Mesendoderm (in vitro differentiated cells): ENCODE data around the gene POMP.

Experiments
- DNase-seq: peaks from one replicate; pipeline ENCODE4 v3.0.0; 2013
- H2AK5ac ChIP-seq: 2 replicates; pipeline ENCODE4 v1.6.1; 2013; ENCODE audit warnings: low read length, inconsistent platforms
- H2BK120ac ChIP-seq: 2 replicates; pipeline ENCODE4 v1.6.1; 2013; ENCODE audit warnings: low read depth, mild to moderate bottlenecking, low read length, moderate library complexity, mixed read lengths
- H2BK15ac ChIP-seq: replicated peaks from 2 replicates; pipeline ENCODE4 v1.6.1; 2013; ENCODE audit warnings: low read depth, mild to moderate bottlenecking, moderate library complexity
- H2BK5ac ChIP-seq: 2 replicates; pipeline ENCODE4 v1.6.1; 2013; ENCODE audit warnings: low read length, inconsistent platforms
- H3K18ac ChIP-seq: 2 replicates; pipeline ENCODE4 v1.6.1; 2013; ENCODE audit warnings: mild to moderate bottlenecking, low read length, mixed read lengths
- H3K23ac ChIP-seq: one replicate; pipeline ENCODE4 v1.6.1; 2013; ENCODE audit warnings: low read length
- H3K27ac ChIP-seq: 2 replicates; pipeline ENCODE4 v1.5.1; 2013; ENCODE audit warnings: low read depth, mild to moderate bottlenecking, inconsistent platforms, low read length, moderate library complexity
- H3K27me3 ChIP-seq: 2 replicates; pipeline ENCODE4 v1.6.1; 2013; ENCODE audit warnings: low read length, control low read depth, mild to moderate bottlenecking, inconsistent platforms; ENCODE audit not compliant: insufficient read depth, poor library complexity
- H3K36me3 ChIP-seq: 2 replicates; pipeline ENCODE4 v1.6.1; 2013; ENCODE audit warnings: low read length, inconsistent platforms; ENCODE audit not compliant: control insufficient read depth, insufficient read depth
- H3K4ac ChIP-seq: one replicate; pipeline ENCODE4 v1.6.1; 2013; ENCODE audit warnings: low read depth, mild to moderate bottlenecking, low read length, moderate library complexity
- H3K4me1 ChIP-seq: 2 replicates; pipeline ENCODE4 v1.6.1; 2013; ENCODE audit warnings: low read depth, low read length, inconsistent platforms; ENCODE audit not compliant: control insufficient read depth
- H3K4me2 ChIP-seq: 2 replicates; pipeline ENCODE4 v1.6.1; 2013; ENCODE audit warnings: low read length
- H3K4me3 ChIP-seq: 2 replicates; pipeline ENCODE4 v1.5.1; 2013; ENCODE audit warnings: mild to moderate bottlenecking, low read length
- H3K56ac ChIP-seq: one replicate; pipeline ENCODE4 v1.6.1; 2013; ENCODE audit warnings: low read length
- H3K79me1 ChIP-seq: 2 replicates; pipeline ENCODE4 v1.6.1; 2013; ENCODE audit warnings: low read length, inconsistent platforms
- H3K79me2 ChIP-seq: 2 replicates; pipeline ENCODE4 v1.6.1; 2013; ENCODE audit warnings: mild to moderate bottlenecking, low read length; ENCODE audit not compliant: control insufficient read depth, insufficient read depth
- H3K9ac ChIP-seq: 2 replicates; pipeline ENCODE4 v1.6.1; 2013; ENCODE audit warnings: low read length, inconsistent platforms
- H4K5ac ChIP-seq: one replicate; pipeline ENCODE4 v1.6.1; 2013; ENCODE audit warnings: low read length
- H4K8ac ChIP-seq: one replicate; pipeline ENCODE4 v1.6.1; 2013; ENCODE audit warnings: low read depth, mild to moderate bottlenecking, control low read depth, low read length, moderate library complexity
- WGBS: extraction: QIAGEN DNeasy Blood & Tissue Kit; methylation state at CpG from one replicate; pipeline ENCODE4 v1.1.7; 2013; ENCODE audit warnings: low lambda C conversion rate, missing lambda C conversion rate; ENCODE audit not compliant: insufficient coverage; ENCODE audit errors: extremely low coverage; 5-methylcytosine and 5-hydroxymethylcytosine counted together

POMP gene

DNA sequence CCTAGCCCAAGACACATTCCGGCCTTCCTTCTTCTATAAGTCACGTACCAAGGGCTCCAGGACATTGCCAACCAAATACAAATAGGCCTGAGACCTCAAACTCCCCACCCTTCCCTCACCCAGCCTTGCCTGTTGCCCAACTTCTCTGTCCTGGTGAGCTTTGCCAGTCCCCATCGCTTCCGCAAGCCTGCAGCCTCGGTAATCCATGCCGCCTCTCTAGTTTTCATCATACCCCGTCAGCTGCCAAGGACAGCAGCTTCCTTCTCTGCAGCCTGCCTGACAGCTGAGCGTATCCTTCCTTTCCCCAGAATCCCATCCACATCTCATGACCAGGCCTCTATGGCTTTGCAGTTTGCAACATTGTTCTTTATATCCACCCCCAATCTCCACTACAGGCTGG, 36.6 kb upstream of the POMP start:
- Histone ChIP-seq H2BK5ac (no peak overlapping the region), H3K27me3 (no peaks in the 10 kb centered on the region), H4K8ac (no peak overlapping the region), H3K18ac (no peak overlapping the region), H3K9ac (no peak overlapping the region), H4K5ac (no peak overlapping the region), H2AK5ac (no peak overlapping the region), H3K4me3 (no peak overlapping the region), H3K27ac (no peak overlapping the region), H3K4ac (no peak overlapping the region), H3K4me2 (no peak overlapping the region), H2BK15ac (no peak overlapping the region), H3K36me3 (no peaks in the 10 kb centered on the region), H3K4me1 (peaks cover 2% of the 10 kb centered on the region), H3K23ac (no peak overlapping the region), H3K79me1 (no peaks in the 10 kb centered on the region), H2BK120ac (no peak overlapping the region), H3K56ac (no peak overlapping the region), H3K79me2 (no peaks in the 10 kb centered on the region)
- DNase-seq: no peak
- no CpG with 5 or more reads among the region's 8 CpGs for WGBS

DNA sequence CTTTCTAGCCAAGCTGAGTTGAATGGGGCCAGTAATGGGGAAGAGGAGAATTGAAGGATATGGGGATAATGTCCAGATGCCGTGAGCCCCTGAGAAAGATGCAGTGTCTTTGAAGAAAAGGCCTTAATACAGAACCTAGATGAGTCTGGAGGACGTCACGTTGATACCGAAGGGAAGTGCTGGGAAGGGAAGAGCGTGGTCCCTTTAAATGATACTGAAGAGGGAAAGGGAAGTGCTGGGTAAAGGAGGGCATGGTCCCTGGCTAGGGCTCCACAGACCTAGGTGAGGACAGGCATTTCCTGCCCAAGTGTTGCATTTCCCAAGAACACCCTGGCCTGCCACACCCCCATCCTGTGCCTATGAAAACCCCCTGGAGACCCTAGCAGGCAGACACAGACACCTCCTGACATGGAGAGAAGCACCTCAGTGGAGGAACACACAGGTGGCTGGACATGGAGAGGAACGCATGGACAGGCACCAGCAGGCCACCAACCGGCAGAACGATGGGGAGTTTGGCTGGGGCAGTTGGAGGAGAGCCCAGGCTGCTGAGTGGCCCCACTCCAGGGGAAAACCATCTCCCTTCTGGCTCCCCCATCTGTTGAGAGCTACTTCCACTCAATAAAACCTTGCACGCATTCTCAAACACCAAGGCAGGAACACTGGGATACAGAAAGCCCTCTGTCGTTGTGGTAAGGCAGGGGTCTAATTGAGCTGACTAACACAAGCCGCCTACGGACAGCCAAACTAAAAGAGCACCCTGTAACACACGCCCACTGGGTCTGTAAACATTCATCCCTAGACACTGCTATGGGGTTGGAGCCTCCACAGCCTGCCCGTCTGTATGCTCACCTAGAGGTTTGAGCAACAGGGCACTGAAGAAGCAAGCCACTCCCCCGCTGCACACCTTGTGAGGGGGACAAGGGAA, 34.9 kb upstream of the POMP start:
- Histone ChIP-seq H3K79me1 (no peaks in the 10 kb centered on the region), H3K4me2 (no peak overlapping the region), H3K4me1 (peaks cover 2% of the 10 kb centered on the region), H3K18ac (no peak overlapping the region), H2BK120ac (no peak overlapping the region), H3K79me2 (no peaks in the 10 kb centered on the region), H3K23ac (no peak overlapping the region), H4K5ac (no peak overlapping the region), H4K8ac (no peak overlapping the region), H3K36me3 (no peaks in the 10 kb centered on the region), H2AK5ac (no peak overlapping the region), H3K4me3 (no peak overlapping the region), H2BK15ac (no peak overlapping the region), H3K56ac (peak overlapping the region; percentile 17), H3K27ac (no peak overlapping the region), H3K9ac (no peak overlapping the region), H3K27me3 (no peaks in the 10 kb centered on the region), H2BK5ac (no peak overlapping the region), H3K4ac (no peak overlapping the region)
- DNase-seq: peak; percentile 34
- no CpG with 5 or more reads among the region's 15 CpGs for WGBS

DNA sequence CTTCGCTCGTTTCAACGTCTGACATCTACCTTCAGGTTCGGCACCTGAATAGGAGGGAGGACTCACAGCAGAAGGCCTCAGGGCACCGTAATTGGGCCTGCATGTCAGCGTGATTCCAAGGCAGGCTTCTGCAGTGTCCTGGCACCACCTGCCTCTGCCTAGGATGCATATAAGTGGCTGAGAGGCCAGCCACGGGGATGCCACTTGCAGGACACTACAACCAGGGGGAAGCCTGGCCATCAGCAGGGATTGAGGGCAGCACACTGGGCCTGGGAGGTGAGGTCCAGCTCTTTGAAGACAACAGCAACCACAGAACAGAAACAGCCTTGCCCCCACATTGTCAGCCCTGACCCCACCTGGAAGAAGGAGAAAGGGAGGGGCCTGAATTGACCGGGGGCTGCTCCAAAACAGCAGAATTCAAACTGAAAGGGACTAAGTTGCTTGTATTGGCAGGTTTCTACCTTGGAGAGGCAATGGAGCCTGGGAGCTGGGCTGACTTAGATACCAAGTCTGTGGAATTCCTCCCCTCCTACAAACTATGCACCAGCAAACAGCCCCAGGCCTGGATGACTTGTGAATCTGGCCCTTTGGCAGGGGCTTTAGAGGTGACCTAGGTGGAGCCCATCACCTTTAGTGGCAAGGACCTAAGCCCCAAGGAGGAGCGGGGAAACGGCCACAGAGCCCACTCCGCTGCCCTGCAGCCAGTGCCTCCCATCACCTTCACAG, 34.1 kb upstream of the POMP start:
- no CpG with 5 or more reads among the region's 11 CpGs for WGBS
- Histone ChIP-seq H3K4me2 (no peak overlapping the region), H3K4me3 (no peak overlapping the region), H2BK120ac (no peak overlapping the region), H3K4me1 (peaks cover 2% of the 10 kb centered on the region), H3K4ac (no peak overlapping the region), H2AK5ac (no peak overlapping the region), H3K79me1 (no peaks in the 10 kb centered on the region), H3K36me3 (no peaks in the 10 kb centered on the region), H2BK15ac (no peak overlapping the region), H3K27ac (no peak overlapping the region), H3K56ac (peak overlapping the region; percentile 30), H3K18ac (peak overlapping the region; percentile 15), H4K8ac (no peak overlapping the region), H3K79me2 (no peaks in the 10 kb centered on the region), H4K5ac (no peak overlapping the region), H3K9ac (no peak overlapping the region), H3K27me3 (no peaks in the 10 kb centered on the region), H3K23ac (no peak overlapping the region), H2BK5ac (no peak overlapping the region)
- DNase-seq: peak; percentile 69

DNA sequence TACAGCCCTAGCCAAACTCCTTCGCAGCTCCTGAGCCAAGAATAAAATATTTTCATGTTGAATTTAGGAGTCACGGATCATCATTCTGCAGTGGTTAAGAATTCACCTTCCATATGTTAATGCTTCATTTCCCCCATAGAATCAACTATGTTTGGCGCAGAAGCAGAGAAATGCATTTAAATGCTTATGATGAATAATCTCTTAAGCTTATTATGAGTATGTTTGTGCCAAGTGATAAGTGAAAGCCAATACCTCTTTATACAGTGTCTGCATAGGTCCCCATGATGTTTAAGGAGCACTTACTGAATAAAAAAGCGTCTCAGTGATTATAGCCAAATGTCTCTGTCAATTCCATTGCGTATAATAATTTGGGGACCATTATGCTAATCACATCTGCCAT, 32.7 kb upstream of the POMP start:
- no peaks in the 10 kb centered on the region for H3K79me1 ChIP-seq
- no peak overlapping the region for H3K23ac ChIP-seq
- H3K4me2 ChIP-seq: no peak overlapping the region
- H3K27me3 ChIP-seq: no peaks in the 10 kb centered on the region
- H4K8ac ChIP-seq: no peak overlapping the region
- peaks cover 2% of the 10 kb centered on the region for H3K4me1 ChIP-seq
- H2AK5ac ChIP-seq: no peak overlapping the region
- H3K79me2 ChIP-seq: no peaks in the 10 kb centered on the region
- H2BK120ac ChIP-seq: no peak overlapping the region
- DNase-seq: no peak
- H3K4ac ChIP-seq: no peak overlapping the region
- no peak overlapping the region for H3K27ac ChIP-seq
- H3K56ac ChIP-seq: no peak overlapping the region
- no peak overlapping the region for H3K18ac ChIP-seq
- H3K9ac ChIP-seq: no peak overlapping the region
- H4K5ac ChIP-seq: no peak overlapping the region
- no peaks in the 10 kb centered on the region for H3K36me3 ChIP-seq
- H2BK5ac ChIP-seq: no peak overlapping the region
- H2BK15ac ChIP-seq: no peak overlapping the region
- WGBS: no CpG with 5 or more reads among the region's 5 CpGs
- no peak overlapping the region for H3K4me3 ChIP-seq

DNA sequence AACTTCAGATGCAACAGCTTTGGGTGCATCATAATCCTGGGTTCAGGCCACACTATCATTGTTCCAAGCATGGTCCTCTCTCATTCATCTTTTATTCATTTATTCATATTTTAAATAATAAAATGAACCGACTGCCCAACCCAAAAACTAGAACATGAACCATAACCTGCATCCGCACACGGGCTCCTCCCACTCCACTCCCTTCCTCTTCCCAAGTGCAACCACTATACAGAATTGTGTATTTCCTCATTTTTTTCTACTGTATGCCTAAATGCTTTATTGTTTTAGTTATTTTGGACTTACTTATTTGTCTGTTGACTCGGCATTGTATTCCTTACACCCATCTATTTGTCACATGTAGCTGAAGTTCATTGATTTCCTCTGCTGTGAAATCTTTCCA, 30.7 kb upstream of the POMP start:
- H4K5ac ChIP-seq: no peak overlapping the region
- no peak overlapping the region for H2BK5ac ChIP-seq
- DNase-seq: no peak
- no peak overlapping the region for H3K23ac ChIP-seq
- no peak overlapping the region for H3K4me3 ChIP-seq
- H3K9ac ChIP-seq: no peak overlapping the region
- no peaks in the 10 kb centered on the region for H3K79me2 ChIP-seq
- no peaks in the 10 kb centered on the region for H3K36me3 ChIP-seq
- H3K4ac ChIP-seq: no peak overlapping the region
- H3K4me2 ChIP-seq: no peak overlapping the region
- H2BK15ac ChIP-seq: no peak overlapping the region
- no peaks in the 10 kb centered on the region for H3K79me1 ChIP-seq
- peaks cover 2% of the 10 kb centered on the region for H3K4me1 ChIP-seq
- H2AK5ac ChIP-seq: no peak overlapping the region
- no peak overlapping the region for H3K18ac ChIP-seq
- H3K56ac ChIP-seq: no peak overlapping the region
- H3K27ac ChIP-seq: no peak overlapping the region
- H4K8ac ChIP-seq: no peak overlapping the region
- WGBS: no CpG with 5 or more reads among the region's 4 CpGs
- no peaks in the 10 kb centered on the region for H3K27me3 ChIP-seq
- no peak overlapping the region for H2BK120ac ChIP-seq
